Forelimb muscle (tissue), 1 donor: Measurements from ENCODE around the gene LNX2. TPM values are rescaled to one million over a fixed set of nuclear protein-coding genes. Genes with fewer than 3 reads are reported as not detected.

Source experiments
- DNase-seq: peaks from one replicate; pipeline ENCODE4 v3.0.0-alpha.2; 2013; ENCODE audit warnings: low read depth
- polyA plus RNA-seq: library from polyadenylated mRNA; unstranded; fragments of 120-200 nt; gene quantifications from one replicate; pipeline ENCODE4 v1.2.1, GENCODE V29; 2013; ENCODE audit not compliant: insufficient read length

The LNX2 gene
- polyA plus RNA-seq, 1 donor = 4.1 TPM

GRCh38 chr13:27607125-27607524, 13.2 kb downstream of the LNX2 start:
- no peak for DNase-seq

GRCh38 chr13:27605610-27606200, 14.6 kb downstream of the LNX2 start:
- DNase-seq = no peak

- DNase-seq = no peak
Observed at GRCh38 chr13:27605099-27605498, 15.2 kb downstream of the LNX2 start.

- DNase-seq = no peak
Observed at GRCh38 chr13:27601803-27602202, 18.5 kb downstream of the LNX2 start.

- no peak for DNase-seq
Observed at GRCh38 chr13:27601208-27601607, 19.1 kb downstream of the LNX2 start.

GRCh38 chr13:27600711-27601110, 19.6 kb downstream of the LNX2 start:
- DNase-seq = no peak

- no peak for DNase-seq
Observed at GRCh38 chr13:27599845-27600553, 20.3 kb downstream of the LNX2 start.

GRCh38 chr13:27599096-27599495, 21.2 kb downstream of the LNX2 start:
- no peak for DNase-seq

- no peak for DNase-seq
Observed at GRCh38 chr13:27595055-27595811, 25.1 kb downstream of the LNX2 start.

GRCh38 chr13:27593267-27593666, 27.1 kb downstream of the LNX2 start:
- DNase-seq = no peak

GRCh38 chr13:27592865-27593264, 27.5 kb downstream of the LNX2 start:
- no peak for DNase-seq

GRCh38 chr13:27588405-27588804, 31.9 kb downstream of the LNX2 start:
- DNase-seq = no peak

- DNase-seq = no peak
Observed at GRCh38 chr13:27587095-27587746, 33.1 kb downstream of the LNX2 start.

GRCh38 chr13:27583645-27584044, 36.7 kb downstream of the LNX2 start:
- DNase-seq = no peak

GRCh38 chr13:27578121-27579030, 42.0 kb downstream of the LNX2 start:
- no peak for DNase-seq

GRCh38 chr13:27574661-27575060, 45.7 kb downstream of the LNX2 start:
- no peak for DNase-seq

GRCh38 chr13:27573265-27573664, 47.1 kb downstream of the LNX2 start:
- no peak for DNase-seq

GRCh38 chr13:27572234-27572901, 48.0 kb downstream of the LNX2 start:
- no peak for DNase-seq

GRCh38 chr13:27570906-27571305, 49.4 kb downstream of the LNX2 start:
- DNase-seq = no peak

- no peak for DNase-seq
Observed at GRCh38 chr13:27569405-27569804, 50.9 kb downstream of the LNX2 start.

GRCh38 chr13:27565818-27566217, 54.5 kb downstream of the LNX2 start:
- no peak for DNase-seq
